KOPT-K1 (cell line): ENCODE data around the gene NFATC3.

Experiments
- H3K27ac ChIP-seq: fragments of 200-600 bp; sonication (generic); 2 replicates; pipeline ENCODE4 v1.5.1; 2016; ENCODE audit warnings: antibody characterized with exemption, mild to moderate bottlenecking, low read depth, low read length; ENCODE audit not compliant: poor library complexity, severe bottlenecking
- H3K36me3 ChIP-seq: fragments of 200-600 bp; sonication (generic); 2 replicates; pipeline ENCODE4 v1.5.1; 2017; ENCODE audit warnings: antibody characterized with exemption, mild to moderate bottlenecking, low read length, moderate library complexity; ENCODE audit not compliant: insufficient read depth
- H3K9me3 ChIP-seq: fragments of 200-600 bp; sonication (generic); 2 replicates; pipeline ENCODE4 v1.5.1; 2017; ENCODE audit warnings: antibody characterized with exemption, low read length, mild to moderate bottlenecking; ENCODE audit not compliant: insufficient read depth, poor library complexity, severe bottlenecking

NFATC3 gene

GRCh38 chr16:68257251-68257905 is 172.2 kb downstream of the NFATC3 start:
- Histone ChIP-seq H3K27ac (peak overlapping the region; percentile 65), H3K36me3 (peaks cover 21% of the 10 kb centered on the region)

GRCh38 chr16:68257906-68258800 is 173.0 kb downstream of the NFATC3 start:
- no peaks in the 10 kb centered on the region for H3K9me3 ChIP-seq
- H3K36me3 ChIP-seq: peaks cover 21% of the 10 kb centered on the region
- H3K27ac ChIP-seq: peak overlapping the region; percentile 65

More at GRCh38 chr16:68257251-68257905, 172.2 kb downstream of the NFATC3 start:
- H3K9me3 ChIP-seq: no peaks in the 10 kb centered on the region

- Histone ChIP-seq H3K9me3 (no peaks in the 10 kb centered on the region), H3K36me3 (peaks cover 17% of the 10 kb centered on the region), H3K27ac (no peak overlapping the region)
These were observed 174.0 kb downstream of the NFATC3 start for GRCh38 chr16:68259007-68259825.

GRCh38 chr16:68263559-68264127 is 178.5 kb downstream of the NFATC3 start:
- H3K36me3 ChIP-seq: 0 out of 2 replicates have a peak, but pooled peaks cover 4% of the 10 kb centered on the region
- peak overlapping the region; percentile 57 for H3K27ac ChIP-seq
- no peaks in the 10 kb centered on the region for H3K9me3 ChIP-seq

GRCh38 chr16:68264128-68265077 is 179.2 kb downstream of the NFATC3 start, which contains the start of gene SLC7A6:
Gene SLC7A6, plus strand, starts transcription at chr16:68264526. Its CDS starts 10,201 bp downstream, at chr16:68274727.
- Histone ChIP-seq H3K27ac (peak within 1 kb of the TSS; percentile 57), H3K9me3 (no peaks in the 10 kb centered on the region), H3K36me3 (0 out of 2 replicates have a peak, but pooled peaks cover 4% of the 10 kb centered on the region)

- H3K36me3 ChIP-seq: 0 out of 2 replicates have a peak, but pooled peaks cover 4% of the 10 kb centered on the region
- peak overlapping the region; percentile 57 for H3K27ac ChIP-seq
- no peaks in the 10 kb centered on the region for H3K9me3 ChIP-seq
These were observed 180.1 kb downstream of the NFATC3 start for GRCh38 chr16:68265078-68265920.

- H3K36me3 ChIP-seq: peaks cover 14% of the 10 kb centered on the region; the same call in 1 of the 2 replicates
- H3K27ac ChIP-seq: no peak overlapping the region
- H3K9me3 ChIP-seq: no peaks in the 10 kb centered on the region
These were observed 182.6 kb downstream of the NFATC3 start for GRCh38 chr16:68267612-68268405.

- Histone ChIP-seq H3K36me3 (peaks cover 29% of the 10 kb centered on the region), H3K27ac (no peak overlapping the region), H3K9me3 (no peaks in the 10 kb centered on the region)
These were observed 184.6 kb downstream of the NFATC3 start for GRCh38 chr16:68269793-68270192.

GRCh38 chr16:68270353-68270752 is 185.2 kb downstream of the NFATC3 start:
- peaks cover 32% of the 10 kb centered on the region for H3K36me3 ChIP-seq
- H3K9me3 ChIP-seq: no peaks in the 10 kb centered on the region
- H3K27ac ChIP-seq: no peak overlapping the region

- H3K27ac ChIP-seq: no peak overlapping the region
- peaks cover 30% of the 10 kb centered on the region for H3K36me3 ChIP-seq
- H3K9me3 ChIP-seq: no peaks in the 10 kb centered on the region
These were observed 187.5 kb downstream of the NFATC3 start for GRCh38 chr16:68272507-68273209.

GRCh38 chr16:68273459-68273858 is 188.3 kb downstream of the NFATC3 start:
- Histone ChIP-seq H3K36me3 (peaks cover 28% of the 10 kb centered on the region), H3K27ac (no peak overlapping the region), H3K9me3 (no peaks in the 10 kb centered on the region)

- peaks cover 28% of the 10 kb centered on the region for H3K36me3 ChIP-seq
- H3K9me3 ChIP-seq: no peaks in the 10 kb centered on the region
- no peak overlapping the region for H3K27ac ChIP-seq
These were observed 188.7 kb downstream of the NFATC3 start for GRCh38 chr16:68273896-68274295.
